Mucosa of descending colon (tissue), 3 donors: Measurements from ENCODE around the gene SPRED2. TPM values are rescaled to one million over a fixed set of nuclear protein-coding genes. Genes with fewer than 3 reads are reported as not detected.
A peak's percentile ranks its signal among the peaks of the same experiment; 100 is the strongest.

ENCODE experiments used
- ATAC-seq: fragments of 200-7000 bp; cut with Tn5 transposase; one replicate; pipeline ENCODE4 v1.9.1; 2020; ENCODE audit warnings: mild to moderate bottlenecking, moderate library complexity
- DNase-seq, 3 donors: peaks; one replicate each; pipeline ENCODE4 v3.0.0-alpha.2; 2020
- H3K36me3 ChIP-seq: fragments of 200-600 bp; one replicate; pipeline ENCODE4 v1.8.0; 2021; ENCODE audit warnings: low read depth, mild to moderate bottlenecking
- H3K4me1 ChIP-seq: fragments of 200-600 bp; one replicate; pipeline ENCODE4 v1.8.0; 2021; ENCODE audit warnings: low read depth, mild to moderate bottlenecking
- H3K4me3 ChIP-seq: fragments of 200-600 bp; one replicate; pipeline ENCODE4 v1.8.0; 2021; ENCODE audit warnings: mild to moderate bottlenecking
- H3K9me3 ChIP-seq: fragments of 200-600 bp; one replicate; pipeline ENCODE4 v1.8.0; 2021; ENCODE audit warnings: mild to moderate bottlenecking
- intact Hi-C, 2 donors: fragments of 100-400 bp; cut with DNase I in 1 of 2; cut with micrococcal nuclease in 1 of 2; formaldehyde crosslinking; loops; one replicate each; pipeline versions ENCODE4 v1.11.0 to v1.11.1; 2022; cut with DNase I, micrococcal nuclease
- total RNA-seq, 3 donors: library from RNA; stranded (reverse); fragmentation: NEBNext Ultra II Directional in 2 of 3; extraction: Animal tissue kit (Norgen Biotek cat#: 25700) in 2 of 3; gene quantifications; one replicate each; pipeline versions ENCODE4 v1.2.1 to v1.2.4, GENCODE V29; 2021 to 2023
- TF ChIP-seq, protein P1 (sequence below): fragments of 200-600 bp; IDR thresholded peaks from one replicate; pipeline ENCODE4 v1.8.0; 2022; ENCODE audit warnings: antibody characterized with exemption, mild to moderate bottlenecking
- donor health status: DM: no; HTN: no; CAD: no; lungs with moderate emphysema.
- donor health status: DM: no; HTN: no; CAD: no.
- donor health status: DM: no; HTN: yes; CAD: no.

SPRED2 gene
- total RNA-seq, 3 donors from 2014 or later, result 38.1 to 65.0 (median 43.4) TPM

- Histone ChIP-seq H3K36me3 (no peaks in the 10 kb centered on the region), H3K9me3 (no peaks in the 10 kb centered on the region), H3K4me1 (peaks cover 15% of the 10 kb centered on the region), H3K4me3 (no peak overlapping the region)
- ATAC-seq (no peak), DNase-seq (no peak)
- TF ChIP-seq, protein P1, sequence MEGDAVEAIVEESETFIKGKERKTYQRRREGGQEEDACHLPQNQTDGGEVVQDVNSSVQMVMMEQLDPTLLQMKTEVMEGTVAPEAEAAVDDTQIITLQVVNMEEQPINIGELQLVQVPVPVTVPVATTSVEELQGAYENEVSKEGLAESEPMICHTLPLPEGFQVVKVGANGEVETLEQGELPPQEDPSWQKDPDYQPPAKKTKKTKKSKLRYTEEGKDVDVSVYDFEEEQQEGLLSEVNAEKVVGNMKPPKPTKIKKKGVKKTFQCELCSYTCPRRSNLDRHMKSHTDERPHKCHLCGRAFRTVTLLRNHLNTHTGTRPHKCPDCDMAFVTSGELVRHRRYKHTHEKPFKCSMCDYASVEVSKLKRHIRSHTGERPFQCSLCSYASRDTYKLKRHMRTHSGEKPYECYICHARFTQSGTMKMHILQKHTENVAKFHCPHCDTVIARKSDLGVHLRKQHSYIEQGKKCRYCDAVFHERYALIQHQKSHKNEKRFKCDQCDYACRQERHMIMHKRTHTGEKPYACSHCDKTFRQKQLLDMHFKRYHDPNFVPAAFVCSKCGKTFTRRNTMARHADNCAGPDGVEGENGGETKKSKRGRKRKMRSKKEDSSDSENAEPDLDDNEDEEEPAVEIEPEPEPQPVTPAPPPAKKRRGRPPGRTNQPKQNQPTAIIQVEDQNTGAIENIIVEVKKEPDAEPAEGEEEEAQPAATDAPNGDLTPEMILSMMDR, result no peak
- intact Hi-C loops, result loop anchor here in 1 of 2 donors (10.0 kb wide), 1 partner anchor 54 kb away; no protein-coding TSS in a partner anchor
Observed at GRCh38 chr2:65438137-65438899, 5.9 kb upstream of the SPRED2 start.

- Histone ChIP-seq H3K9me3 (no peaks in the 10 kb centered on the region), H3K36me3 (no peaks in the 10 kb centered on the region), H3K4me1 (peaks cover 15% of the 10 kb centered on the region), H3K4me3 (no peak overlapping the region)
- TF ChIP-seq, protein P1, result no peak
- intact Hi-C loops, result loop anchor here in 1 of 2 donors (10.0 kb wide), 1 partner anchor 53 kb away; no protein-coding TSS in a partner anchor
- DNase-seq (no peak), ATAC-seq (no peak)
Observed at GRCh38 chr2:65437392-65438135, 5.2 kb upstream of the SPRED2 start.

DNA sequence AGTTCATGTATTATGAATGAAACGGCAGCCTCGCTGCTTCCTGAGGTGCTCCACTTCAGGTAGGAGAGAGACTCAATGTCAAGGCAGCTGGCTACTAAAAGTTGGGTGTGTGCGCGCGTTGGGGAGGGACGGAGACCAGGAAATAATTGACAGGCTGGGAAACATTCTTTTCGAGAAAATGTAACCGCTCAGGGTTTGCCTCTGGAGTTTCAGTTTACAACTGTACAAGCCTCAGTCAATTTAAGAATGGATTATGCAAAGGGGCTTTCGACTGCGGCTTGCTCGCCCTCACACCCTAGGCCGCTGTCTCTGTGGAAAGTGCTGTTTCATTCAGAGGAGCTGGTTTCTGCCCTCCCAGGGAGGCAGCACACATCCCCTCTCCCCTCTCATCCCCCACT is 4.4 kb upstream of the SPRED2 start:
- TF ChIP-seq, protein P1, result no peak
- H3K9me3 ChIP-seq, result no peaks in the 10 kb centered on the region
- peaks cover 15% of the 10 kb centered on the region for H3K4me1 ChIP-seq
- peak; percentile 51 for ATAC-seq
- peak overlapping the region; percentile 40 for H3K4me3 ChIP-seq
- H3K36me3 ChIP-seq, result no peaks in the 10 kb centered on the region
- no peak for DNase-seq
- intact Hi-C loops, result loop anchor here in 1 of 2 donors (10.0 kb wide), 1 partner anchor 52 kb away; no protein-coding TSS in a partner anchor

- intact Hi-C loops, result loop anchor here in 1 of 2 donors (10.0 kb wide), 1 partner anchor 51 kb away; no protein-coding TSS in a partner anchor
- peak; percentile 73 for ATAC-seq
Observed at GRCh38 chr2:65436169-65436823, 3.9 kb upstream of the SPRED2 start.

More at GRCh38 chr2:65436169-65436823, 3.9 kb upstream of the SPRED2 start:
- H3K36me3 ChIP-seq, result no peaks in the 10 kb centered on the region
- peak overlapping the region; percentile 40 for H3K4me3 ChIP-seq
- peak; percentile 88 to 90 (median 89) for DNase-seq
- H3K4me1 ChIP-seq, result peaks cover 15% of the 10 kb centered on the region
- H3K9me3 ChIP-seq, result no peaks in the 10 kb centered on the region
- TF ChIP-seq, protein P1, result no peak
